Stimulated activated CD8-positive, alpha-beta memory T cell treated with anti-CD3 and anti-CD28 coated beads, Interleukin-4, amount 100 ng/mL, for 4 hours (primary cell): ENCODE data around the gene MFGE8.

Experiments
- DNase-seq, 2 donors: peaks; one replicate each; pipeline ENCODE4 v3.0.0-alpha.2; 2020; ENCODE audit warnings: low read depth in 2 of 2, low spot score in 1 of 2

The MFGE8 gene

DNA sequence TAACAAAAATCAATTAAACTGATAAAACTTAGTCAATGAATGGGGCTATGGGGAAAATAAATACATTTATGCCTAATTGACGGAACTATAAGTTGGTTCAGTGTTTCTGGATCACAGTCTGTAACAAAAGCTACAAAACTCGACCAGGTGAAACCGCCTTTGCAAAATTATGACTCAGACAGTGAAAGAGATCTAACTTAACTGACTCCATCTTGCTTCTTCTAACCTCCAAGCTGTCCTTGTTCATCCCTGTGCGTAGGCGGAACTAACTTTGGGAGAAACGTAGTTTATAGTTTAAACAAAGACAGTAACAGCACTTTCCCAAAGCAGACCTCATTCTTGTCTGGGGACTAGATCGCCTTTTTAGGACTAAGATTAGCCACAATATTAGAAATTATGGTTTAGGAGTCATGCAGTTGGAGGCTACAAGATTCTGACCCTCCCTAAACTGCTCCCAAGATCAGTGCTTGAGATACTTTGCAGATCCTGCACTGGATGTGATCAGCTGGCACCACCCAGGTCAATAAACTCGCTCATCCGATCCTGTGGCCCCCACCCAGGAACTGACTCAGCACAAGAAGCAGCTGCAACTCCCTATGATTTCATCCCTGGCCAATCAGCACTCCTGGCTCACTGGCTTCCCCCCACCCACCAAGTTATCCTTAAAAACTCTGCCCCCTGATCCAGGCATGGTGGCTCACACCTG, 7.2 kb upstream of the MFGE8 start:
- no peak for DNase-seq

DNA sequence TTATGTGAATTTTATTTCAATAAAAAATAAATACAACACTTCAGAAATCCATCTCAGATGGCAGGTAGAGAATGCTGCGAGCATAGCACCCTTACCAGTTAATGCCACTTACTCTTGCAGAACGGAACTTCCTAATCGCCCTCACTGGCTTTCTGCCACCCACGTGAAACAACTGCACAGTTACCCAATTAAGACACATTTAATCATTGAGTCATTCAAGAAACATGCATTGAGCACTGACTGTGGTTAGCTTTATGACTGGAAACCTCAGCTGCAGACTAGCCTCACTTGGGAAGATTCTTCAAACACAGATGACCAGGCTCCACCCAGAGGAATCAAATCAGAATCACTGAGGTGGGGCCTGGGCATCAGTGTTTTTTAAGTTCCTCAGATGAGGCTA, 5.6 kb upstream of the MFGE8 start:
- DNase-seq, result no peak

DNA sequence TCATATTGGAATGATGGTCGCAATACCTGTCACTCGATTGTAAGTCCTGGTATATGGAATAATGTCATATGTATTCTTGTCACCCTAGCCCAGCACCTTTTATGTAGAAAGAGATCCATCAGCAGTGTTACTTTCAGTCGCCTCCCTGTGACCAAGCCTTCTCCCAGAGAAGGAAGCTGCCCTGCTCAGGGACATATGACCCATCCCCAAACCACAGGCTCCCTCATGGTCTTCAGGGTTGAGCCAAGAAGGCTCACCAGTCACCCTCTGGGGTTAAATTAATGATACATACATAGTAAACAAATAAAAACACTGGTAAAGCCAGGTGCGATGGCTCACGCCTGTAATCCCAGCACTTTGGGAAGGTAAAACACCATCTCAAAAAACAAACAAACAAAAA, 4.6 kb upstream of the MFGE8 start:
- no peak for DNase-seq

DNA sequence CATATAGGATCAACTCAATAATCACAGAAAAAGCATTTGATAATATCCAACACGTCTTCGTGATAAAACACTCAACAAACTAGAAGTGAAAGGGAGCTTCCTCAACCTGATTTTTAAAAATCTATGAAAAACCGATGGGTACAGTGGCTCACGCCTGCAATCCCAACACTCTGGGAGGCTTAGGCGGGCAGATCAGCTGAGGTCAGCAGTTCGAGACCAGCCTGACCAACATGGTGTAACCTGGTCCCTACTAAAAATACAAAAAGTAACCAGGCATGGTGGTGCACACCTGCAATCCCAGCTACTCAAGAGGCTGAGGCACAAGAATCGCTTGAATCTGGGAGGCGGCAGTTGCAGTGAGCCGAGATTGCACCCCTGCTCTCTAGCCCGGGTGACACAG, 2.2 kb upstream of the MFGE8 start:
- no peak for DNase-seq

DNA sequence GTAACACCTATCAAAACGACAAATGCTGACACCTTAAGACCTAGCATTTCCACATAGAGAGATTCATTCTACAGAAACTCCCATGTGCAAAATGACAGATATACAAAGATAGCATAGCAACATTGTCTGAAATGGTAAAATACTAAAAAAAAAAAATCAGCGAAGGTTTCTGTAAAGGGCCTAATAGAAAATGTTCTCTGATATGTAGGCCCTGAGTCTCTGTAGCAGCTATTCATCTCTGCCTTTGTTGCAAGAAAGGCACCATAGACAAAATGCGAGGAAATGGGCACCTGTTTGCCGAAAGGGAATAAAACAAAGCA, 631 bp upstream of the MFGE8 start:
- no peak for DNase-seq

DNA sequence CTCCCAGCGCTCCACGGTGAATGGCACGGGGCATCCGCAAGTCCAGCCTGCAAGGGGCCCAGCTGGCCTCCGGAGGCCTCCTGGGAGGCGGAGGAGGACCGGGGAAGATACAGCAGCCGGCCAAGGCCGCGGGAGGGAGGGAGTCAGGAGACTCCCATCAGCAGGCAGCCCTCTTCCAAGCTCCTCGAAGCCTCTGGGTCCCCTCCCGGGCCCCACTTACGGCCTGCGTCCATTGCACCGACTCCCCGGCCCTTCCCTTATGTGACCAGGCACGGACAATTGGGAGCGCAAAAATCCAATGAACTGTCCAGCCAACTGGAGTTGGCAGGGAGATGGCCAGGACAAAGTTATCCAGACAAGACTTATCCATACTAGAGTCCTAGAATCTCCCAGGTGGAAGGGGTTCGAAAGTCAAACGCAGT, 668 bp downstream of the MFGE8 start:
- DNase-seq, result no peak

DNA sequence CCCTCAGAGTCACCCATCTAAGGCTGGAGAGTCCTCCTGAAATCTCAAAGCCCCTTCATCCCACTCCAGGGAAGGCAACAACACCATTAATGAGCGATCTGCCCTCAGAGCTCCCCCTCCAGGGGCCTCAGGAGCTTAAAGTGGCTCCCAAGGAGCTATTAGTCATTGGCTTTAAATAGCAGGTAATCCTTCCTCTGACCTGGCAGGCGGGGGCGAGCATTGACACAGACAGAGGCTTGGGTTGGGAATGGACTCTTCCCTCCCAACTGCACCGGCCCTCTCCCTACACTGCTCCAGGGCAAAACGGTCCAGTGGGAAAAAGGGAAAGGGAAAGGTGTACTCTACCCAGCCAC, 1.4 kb downstream of the MFGE8 start:
- DNase-seq, result no peak

DNA sequence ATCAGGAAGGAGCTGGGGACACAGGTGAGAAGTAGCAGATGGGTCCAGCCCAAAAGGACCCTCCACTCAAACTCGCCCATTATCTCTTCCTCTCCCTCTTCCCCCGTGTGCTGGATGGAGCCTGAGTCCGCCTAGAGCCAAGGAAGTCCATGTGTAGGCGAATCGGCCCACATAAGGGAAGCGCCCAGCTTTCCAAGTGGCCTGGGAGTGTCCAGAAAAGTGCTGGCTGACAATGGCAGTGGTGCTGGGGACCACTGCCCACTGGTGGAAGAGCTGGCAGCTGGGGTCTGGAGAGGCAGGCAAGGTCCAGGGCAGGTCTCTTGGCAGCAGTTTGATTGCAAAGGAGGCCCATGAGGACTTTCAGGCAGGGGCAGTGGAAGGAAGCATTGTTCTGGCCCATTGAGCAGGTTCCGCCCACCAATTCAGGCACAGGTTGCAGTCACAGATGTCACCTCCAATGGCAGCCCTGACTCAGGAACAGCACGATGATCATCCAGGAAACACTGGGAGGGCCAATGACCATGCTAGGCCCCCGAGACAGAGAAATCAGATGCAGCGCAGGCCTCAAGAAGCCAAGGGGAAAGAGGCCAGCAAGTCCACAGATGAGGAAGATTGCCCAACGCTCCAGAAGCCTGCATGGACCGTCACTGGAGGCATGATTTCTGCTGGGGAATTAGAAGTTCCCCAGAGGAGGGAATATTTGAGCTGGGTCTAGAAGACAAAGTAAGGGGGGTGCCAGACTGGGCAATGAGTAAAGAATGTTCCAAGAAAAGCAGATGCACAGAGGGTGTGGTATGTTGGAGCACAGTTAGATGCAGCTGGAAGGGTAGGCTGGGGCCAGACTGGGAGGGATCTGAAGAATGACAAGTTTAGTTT, 3.0 kb downstream of the MFGE8 start:
- DNase-seq, result no peak

DNA sequence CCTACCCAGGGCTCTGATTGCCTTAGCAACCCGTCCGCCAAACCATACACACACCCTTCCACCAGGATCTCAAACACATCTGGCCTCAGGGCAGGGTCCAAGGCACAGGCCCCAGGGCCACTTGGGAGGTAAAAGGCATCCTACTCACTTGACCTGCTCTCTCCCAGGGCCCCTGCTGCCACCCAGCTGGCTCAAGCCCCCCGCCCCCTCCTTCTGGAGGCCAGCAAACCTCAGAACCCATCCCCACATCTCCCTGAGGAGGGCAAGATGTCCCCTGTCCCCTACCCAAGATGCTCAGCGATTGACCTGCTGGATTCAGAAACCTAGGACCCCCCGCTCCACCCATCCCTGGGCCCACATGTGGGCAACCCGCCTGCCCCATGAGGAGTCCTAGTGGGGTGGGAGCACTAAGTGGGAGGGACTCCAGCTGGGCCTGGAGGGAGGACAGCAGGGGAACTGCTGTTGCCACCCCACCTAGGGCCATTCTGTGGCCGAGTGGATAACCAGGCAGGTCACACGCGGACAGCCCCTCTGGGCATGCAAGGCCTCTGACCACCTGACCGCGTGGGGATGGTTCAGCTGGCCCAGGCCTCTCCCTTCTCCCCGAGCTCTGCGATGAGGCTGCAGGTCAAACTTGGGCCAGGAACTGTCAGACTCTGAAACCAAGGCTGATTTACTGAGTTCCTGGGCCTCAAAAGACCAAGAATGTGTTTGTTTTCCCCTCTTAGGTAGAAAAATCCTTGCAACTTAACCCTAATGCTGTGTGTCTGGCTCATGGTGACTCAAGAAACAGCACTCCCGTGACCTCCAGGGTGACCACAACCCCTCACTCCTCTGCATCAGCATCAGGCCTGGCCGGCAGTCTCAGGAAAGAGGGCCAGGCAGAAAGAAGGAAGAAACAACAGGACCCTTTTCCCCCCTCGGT, 4.2 kb downstream of the MFGE8 start:
- no peak for DNase-seq

DNA sequence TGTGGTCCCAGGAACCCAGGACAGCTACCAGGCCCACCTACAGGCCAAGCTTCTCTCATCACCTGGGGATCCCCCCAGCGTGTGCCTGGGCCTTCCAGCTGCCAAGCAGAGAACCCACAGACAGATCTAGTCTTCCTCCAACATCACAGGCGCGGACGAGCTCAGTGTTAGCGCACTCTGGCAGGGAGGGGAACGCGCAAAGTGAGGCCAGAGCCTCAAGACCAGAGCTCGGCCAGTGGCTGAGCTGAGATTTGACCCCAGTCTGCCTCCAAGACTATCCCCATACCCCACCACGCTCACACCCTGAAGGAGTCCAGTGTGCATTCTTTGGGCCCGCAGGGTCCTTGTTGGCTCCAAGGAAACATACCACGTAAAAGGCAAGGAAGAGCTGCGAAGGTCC, 5.1 kb downstream of the MFGE8 start:
- DNase-seq, result no peak

DNA sequence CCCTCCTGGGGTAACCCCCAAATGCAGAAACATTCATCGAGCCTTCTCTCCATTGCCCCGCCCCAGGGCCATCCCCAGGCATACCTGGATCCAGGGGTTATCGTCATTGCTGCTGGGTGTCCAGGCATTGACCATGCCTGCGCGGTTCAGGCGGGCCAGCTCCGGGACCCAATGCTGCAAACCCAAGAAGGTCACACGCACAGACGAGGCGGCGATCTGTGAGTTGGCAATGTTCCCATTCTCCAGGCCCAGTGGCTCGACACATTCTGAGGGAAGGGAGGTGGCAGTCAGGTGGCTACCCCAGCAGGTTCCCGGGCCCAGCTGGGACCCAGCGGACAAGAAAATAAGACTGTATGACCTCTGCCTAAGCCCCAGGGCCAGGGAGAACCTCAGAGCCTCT, 6.1 kb downstream of the MFGE8 start:
- DNase-seq, result no peak

DNA sequence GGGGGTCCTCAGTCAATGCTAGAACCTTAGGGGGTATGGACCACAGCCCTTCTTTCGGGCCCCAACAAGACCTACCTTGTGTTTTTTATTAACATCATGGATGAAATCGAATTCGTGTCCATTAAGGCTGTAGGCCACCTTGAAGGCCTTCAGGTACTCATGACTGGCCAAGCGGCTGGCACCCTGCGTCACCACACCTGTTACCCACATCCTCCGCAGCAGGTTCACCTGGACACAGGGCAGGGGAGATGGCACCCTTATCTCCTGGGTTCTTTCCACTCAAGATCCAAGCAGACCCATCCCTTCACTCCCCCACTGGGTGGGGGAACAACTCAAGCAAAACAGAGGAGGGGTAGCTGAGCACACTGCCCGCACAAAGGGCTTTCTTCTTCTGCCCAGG, 6.6 kb downstream of the MFGE8 start:
- no peak for DNase-seq

DNA sequence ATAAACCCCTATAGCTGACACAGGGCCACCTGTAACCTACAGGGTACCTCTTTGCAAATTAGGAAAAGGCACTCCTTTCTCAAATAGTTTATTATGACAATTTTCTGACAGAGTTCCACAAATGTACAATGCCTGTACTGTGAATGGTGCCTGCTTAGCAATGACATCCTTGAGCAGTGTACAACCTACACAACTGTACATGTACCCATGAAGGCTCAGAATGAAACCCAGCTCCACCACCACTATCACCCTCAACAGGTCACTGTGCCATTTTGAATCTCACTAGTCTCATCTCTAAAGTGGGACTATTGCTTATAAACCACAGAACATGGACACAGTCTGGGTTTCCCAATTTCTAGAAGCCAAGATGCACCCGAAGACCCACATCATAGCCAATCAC, 7.0 kb downstream of the MFGE8 start:
- no peak for DNase-seq

DNA sequence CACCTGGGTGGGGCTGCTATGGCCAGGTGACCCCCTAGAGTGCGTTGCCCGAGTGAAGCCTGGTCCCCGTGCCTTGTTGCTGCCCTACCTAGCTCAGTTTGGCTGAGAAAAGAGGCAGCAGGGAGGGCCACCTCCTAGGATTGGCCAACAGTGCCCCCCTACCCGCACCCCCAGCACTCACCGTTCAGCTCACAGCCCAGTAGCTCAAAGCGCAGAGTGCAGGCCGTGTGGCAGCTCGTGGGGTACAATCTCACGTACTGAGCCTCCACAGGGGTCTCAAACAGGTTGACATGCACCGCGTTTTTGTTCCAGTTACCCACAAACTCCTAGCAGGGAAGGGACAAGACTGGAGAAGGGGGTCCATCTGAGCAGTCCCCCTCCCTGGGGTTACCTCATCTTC, 7.6 kb downstream of the MFGE8 start:
- DNase-seq, result no peak

DNA sequence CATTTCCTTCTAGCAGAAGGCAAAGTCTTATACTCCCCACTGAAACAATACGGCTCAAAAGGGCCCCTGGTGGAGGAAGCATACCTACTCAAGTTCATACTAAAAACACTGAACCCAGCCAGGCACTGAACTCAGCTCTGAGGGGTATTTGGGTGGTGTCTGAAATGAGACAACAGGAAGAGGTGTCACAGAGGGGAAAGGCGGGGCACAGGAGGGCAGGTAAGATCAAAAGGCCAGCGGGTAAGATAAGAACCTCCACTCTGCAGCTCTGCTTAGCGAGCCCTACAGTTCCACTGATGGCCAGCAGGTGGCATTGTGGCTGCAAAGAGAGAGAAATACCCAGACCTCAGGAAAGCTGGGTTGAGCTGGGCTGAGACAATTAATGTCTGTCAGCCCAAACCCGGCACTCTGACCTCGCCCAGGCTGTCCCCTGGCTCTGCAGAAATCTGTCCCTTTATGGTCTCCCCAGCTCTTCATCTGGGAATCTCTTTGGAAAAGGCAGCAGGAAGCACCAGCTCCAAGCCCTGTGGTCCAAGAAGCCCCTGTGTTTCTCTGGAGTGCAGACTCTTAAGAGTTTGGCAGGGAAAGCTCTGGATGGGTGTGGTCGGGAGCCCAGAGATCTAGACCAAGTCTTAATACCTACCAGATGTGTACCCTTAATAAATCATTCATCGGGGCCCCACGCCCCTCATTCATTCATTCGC, 8.4 kb downstream of the MFGE8 start:
- peak; percentile 79 to 81 for DNase-seq

DNA sequence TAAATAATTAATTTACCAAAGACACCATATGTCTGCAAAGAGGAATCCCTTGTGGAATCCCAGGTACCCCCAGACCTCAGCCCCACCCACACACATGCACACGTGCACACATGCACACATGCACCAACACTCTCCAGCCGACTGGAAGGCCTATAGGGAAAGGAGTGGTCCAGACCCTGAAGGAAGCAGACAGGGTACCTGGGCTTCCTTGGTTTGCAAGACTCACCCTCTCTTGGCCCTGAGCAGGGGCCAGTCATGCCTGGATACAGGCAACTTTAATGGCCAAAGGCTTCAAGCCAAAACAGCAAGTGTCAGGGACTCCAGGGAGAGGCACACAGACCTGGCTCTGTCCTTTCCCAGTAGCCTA, 8.9 kb downstream of the MFGE8 start:
- no peak for DNase-seq

DNA sequence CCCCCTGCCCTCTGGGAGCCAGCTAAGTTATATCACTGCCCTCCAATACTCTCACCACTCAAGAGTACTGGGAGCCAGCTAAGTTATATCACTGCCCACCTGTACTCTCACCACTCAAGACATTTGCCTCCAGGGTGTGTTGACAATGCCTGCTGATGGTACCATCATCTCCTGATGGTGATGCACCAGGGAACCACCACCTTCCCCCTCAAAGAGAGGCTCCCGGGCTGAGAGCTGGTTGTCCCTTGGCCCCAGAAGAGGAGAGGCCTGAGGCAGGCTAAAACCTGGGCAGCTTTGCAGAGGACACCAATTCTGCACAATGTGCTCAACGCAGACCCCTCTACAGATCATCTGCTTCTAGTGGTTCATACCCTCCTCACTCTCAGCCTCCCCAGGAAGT, 10.3 kb downstream of the MFGE8 start:
- DNase-seq, result no peak

DNA sequence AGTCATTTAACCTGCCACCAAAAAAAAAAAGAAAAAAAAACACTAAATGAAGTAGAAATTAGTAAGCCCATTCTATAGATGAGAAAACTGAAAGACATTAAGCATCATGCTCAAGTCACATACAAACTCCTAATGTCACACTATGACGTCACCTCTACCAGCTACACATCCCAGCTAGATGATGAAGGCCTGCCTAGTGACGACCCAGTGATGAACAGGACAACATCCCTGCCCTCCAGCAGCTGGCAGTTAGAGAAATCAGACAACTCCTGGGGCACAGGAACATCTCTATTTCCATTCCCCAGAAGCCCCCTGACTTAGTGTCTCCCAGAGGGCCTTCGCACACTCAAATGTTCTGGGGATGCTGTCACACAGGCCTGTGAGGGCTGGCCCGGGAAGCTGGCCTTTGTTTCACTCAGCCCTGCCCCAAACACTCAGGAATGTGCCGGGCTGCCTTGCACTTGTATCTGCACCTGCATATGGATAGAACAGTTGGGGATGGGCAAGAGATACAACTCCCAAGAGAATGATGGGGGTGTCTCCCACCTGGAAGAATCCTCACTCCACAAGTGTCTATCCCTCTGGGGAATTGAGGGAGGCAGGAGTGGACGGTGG, 10.9 kb downstream of the MFGE8 start:
- no peak for DNase-seq

DNA sequence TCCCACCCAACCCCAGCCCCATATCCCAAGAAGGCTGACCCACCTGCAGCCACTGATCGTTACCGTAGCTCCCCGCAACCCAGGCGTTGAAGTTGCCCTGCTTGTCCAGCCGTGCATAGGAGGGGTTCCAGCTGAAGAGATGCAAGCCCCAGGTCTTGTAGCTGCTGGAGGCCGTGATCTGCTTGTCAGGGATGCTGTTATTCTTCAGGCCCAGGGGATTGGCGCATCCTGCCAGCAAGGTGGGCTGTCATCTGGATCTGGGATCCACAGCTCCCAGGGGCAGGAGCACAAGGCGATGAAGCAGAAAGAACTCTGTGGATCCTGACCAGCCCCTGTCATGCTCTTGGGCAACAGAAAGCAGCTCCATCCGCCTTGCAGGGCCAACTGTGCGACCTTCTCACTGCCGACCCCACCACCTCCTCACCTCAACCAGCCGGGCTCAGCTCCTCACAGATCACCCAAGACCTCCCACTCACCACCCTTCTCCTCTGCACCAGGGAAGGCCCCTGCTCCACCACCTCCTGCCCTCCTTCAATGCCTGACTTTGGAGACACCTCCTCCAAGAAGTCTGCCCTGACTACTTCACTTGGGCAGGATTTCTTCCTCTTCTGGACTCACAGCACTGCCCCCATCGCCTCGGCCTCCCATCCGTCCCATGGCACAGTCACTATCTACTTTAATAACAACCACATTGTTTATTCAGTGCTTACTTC, 11.5 kb downstream of the MFGE8 start:
- DNase-seq, result no peak

DNA sequence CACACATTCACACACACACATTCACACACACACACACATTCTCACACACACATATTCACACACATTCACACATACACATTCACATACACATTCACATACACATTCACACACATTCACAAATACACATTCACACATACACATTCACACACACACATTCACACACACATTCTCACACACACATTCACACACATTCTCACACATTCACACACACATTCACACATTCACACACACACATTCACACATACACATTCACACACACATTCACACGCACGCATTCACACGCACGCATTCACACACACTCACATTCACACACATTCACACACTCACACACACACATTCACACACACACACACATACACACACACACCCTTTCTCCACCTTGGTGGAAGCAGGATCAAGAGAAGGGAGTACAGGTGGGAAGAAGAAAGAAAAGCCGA, 12.2 kb downstream of the MFGE8 start:
- DNase-seq, result no peak
